Heart left ventricle (tissue), 13 donors: ENCODE results near the gene POFUT2.

Source experiments
- CTCF ChIP-seq, 12 donors: fragments of 200-600 bp; sonication (generic) in 4 of 12; IDR thresholded peaks; one replicate each; pipeline versions ENCODE4 v1.5.0 to v1.8.0; 2018 to 2022; ENCODE audit warnings: antibody characterized with exemption in 12 of 12, mild to moderate bottlenecking in 5 of 12
- POLR2A ChIP-seq, 2 donors: fragments of 450-650 bp; IDR thresholded peaks; one replicate each; pipeline ENCODE4 v1.6.1; 2017; ENCODE audit warnings: antibody characterized with exemption in 2 of 2, mild to moderate bottlenecking in 2 of 2, moderate library complexity in 2 of 2
- donor health status: ischemic (EF 13 %, LVEDD 7.1; RV severe dilation, severe dysfunction).
- donor health status: DM: no; HTN: yes; CAD: no.
- donor health status: DM: no; HTN: no; CAD: no.
- donor health status: ischemic (EF 25% LVEDD 6.9; RV normal size, moderate dysfunction).
- donor health status: ischemic (EF 25% LVEDD 5.7; RV mildly dilated, moderate dysfunction).
- donor health status: ischemic (EF 35%, LVEDD 5.7; RV mildly dilated, moderate dysfunction).
- donor health status: nonischemic (EF 11% LVEDD 7.7; RV severe dilation, severe dysfunction).
- donor health status: DM: yes; HTN: yes; CAD: no.
- donor health status: PGD.
- donor health status: ischemic (EF 29% LVEDD 5.4; RV normal size, mild dysfunction).
- donor health status: nonischemic (EF 23%, LVEDD 6.1; RV moderate dilation, normal function).

- no peak for TF ChIP-seq POLR2A (IDR thresholded peaks at IDR 0.05)
- no peak for TF ChIP-seq CTCF (IDR thresholded peaks at IDR 0.05)
Measured at GRCh38 chr21:45256912-45257672, 30.6 kb downstream of the POFUT2 start.
